ENCODE data around the gene ACAA1. TPM values are rescaled to one million over a fixed set of nuclear protein-coding genes. Genes with fewer than 3 reads are reported as not detected.

ACAA1 gene
- total and polyA plus RNA-seq, 9 of the 15 experiments (the other 6 are each of a cell fraction or from before 2014, with no cell fraction given), result 4.0 to 88.9 (median 57.2) TPM

- TF ChIP-seq ZNF318 (IDR thresholded peaks at IDR 0.05; ENCODE audit: borderline replicate concordance in 1 of 2, low read depth in 1 of 2) (no peak), RBM34 (IDR thresholded peaks at IDR 0.05; ENCODE audit: borderline replicate concordance, insufficient read depth, low read length) (no peak), TCFL5 (CRISPR knock-in tag; conservative IDR thresholded peaks at IDR 0.05) (no peak), TEAD2 (tag; IDR thresholded peaks at IDR 0.05) (no peak), GABPB1 (CRISPR knock-in tag; IDR thresholded peaks at IDR 0.05) (no peak), FOXP4 (CRISPR knock-in tag; IDR thresholded peaks at IDR 0.05; ENCODE audit: borderline replicate concordance) (no peak), HIVEP1 (CRISPR knock-in tag; IDR thresholded peaks at IDR 0.05) (no peak), ZNF3 (CRISPR knock-in tag; IDR thresholded peaks at IDR 0.05) (no peak), HBP1 (CRISPR knock-in tag; IDR thresholded peaks at IDR 0.05) (no peak), MEIS2 (IDR thresholded peaks at IDR 0.05; ENCODE audit: partially characterized antibody) (no peak), SMAD2 (IDR thresholded peaks at IDR 0.05; ENCODE audit: low read depth, low read length) (no peak), ZNF347 (CRISPR knock-in tag; IDR thresholded peaks at IDR 0.05; ENCODE audit: low read depth) (no peak), CHD4 (IDR thresholded peaks at IDR 0.05; ENCODE audit: insufficient read depth, insufficient replicate concordance, low read depth, low read length, poor library complexity, severe bottlenecking) (no peak), SMARCA4 (IDR thresholded peaks at IDR 0.05) (0 out of 2 replicates have a peak, but pooled peaks have one; percentile 47), ZNF780A (CRISPR knock-in tag; IDR thresholded peaks at IDR 0.05) (no peak), PCBP1 (IDR thresholded peaks at IDR 0.05; ENCODE audit: low read depth, low read length, poor library complexity, severe bottlenecking) (no peak)
- TF ChIP-seq, protein P1, sequence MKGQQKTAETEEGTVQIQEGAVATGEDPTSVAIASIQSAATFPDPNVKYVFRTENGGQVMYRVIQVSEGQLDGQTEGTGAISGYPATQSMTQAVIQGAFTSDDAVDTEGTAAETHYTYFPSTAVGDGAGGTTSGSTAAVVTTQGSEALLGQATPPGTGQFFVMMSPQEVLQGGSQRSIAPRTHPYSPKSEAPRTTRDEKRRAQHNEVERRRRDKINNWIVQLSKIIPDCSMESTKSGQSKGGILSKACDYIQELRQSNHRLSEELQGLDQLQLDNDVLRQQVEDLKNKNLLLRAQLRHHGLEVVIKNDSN (CRISPR knock-in tag; IDR thresholded peaks at IDR 0.05), result no peak
These were observed 27.7 kb upstream of the ACAA1 start (continued) for GRCh38 chr3:38164643-38164951.

All from K562 (cell line).